ENCODE measurements around the gene SPHK1.

Gene SPHK1

GRCh38 chr17:76391200-76391715, 6.8 kb downstream of the SPHK1 start:
- no peak for TF ChIP-seq CTCF (IDR thresholded peaks at IDR 0.05; ENCODE audit: control insufficient read depth, extremely low read depth, insufficient read depth)
- no peak overlapping the region for H3K4me3 ChIP-seq (ENCODE audit: low read depth, low read length)
- DNase-seq (ENCODE audit: low read depth): no peak

- no peak overlapping the region for H3K4me3 ChIP-seq (ENCODE audit: low read depth, low read length)
- no peak for DNase-seq (ENCODE audit: low read depth)
- no peak for TF ChIP-seq CTCF (IDR thresholded peaks at IDR 0.05; ENCODE audit: control insufficient read depth, extremely low read depth, insufficient read depth)
Observed at GRCh38 chr17:76394166-76394565, 9.8 kb downstream of the SPHK1 start.

- no peak overlapping the region for H3K4me3 ChIP-seq (ENCODE audit: low read depth, low read length)
- no peak for DNase-seq (ENCODE audit: low read depth)
- no peak for TF ChIP-seq CTCF (IDR thresholded peaks at IDR 0.05; ENCODE audit: control insufficient read depth, extremely low read depth, insufficient read depth)
Observed at GRCh38 chr17:76395980-76396379, 11.6 kb downstream of the SPHK1 start.

GRCh38 chr17:76397184-76397583, 12.8 kb downstream of the SPHK1 start:
- H3K4me3 ChIP-seq (ENCODE audit: low read depth, low read length): no peak overlapping the region
- no peak for DNase-seq (ENCODE audit: low read depth)
- TF ChIP-seq CTCF (IDR thresholded peaks at IDR 0.05; ENCODE audit: control insufficient read depth, extremely low read depth, insufficient read depth): no peak

GRCh38 chr17:76397687-76398522, 13.5 kb downstream of the SPHK1 start:
- no peak for DNase-seq (ENCODE audit: low read depth)

GRCh38 chr17:76398523-76399174, 14.2 kb downstream of the SPHK1 start:
- no peak overlapping the region for H3K4me3 ChIP-seq (ENCODE audit: low read depth, low read length)
- TF ChIP-seq CTCF (IDR thresholded peaks at IDR 0.05; ENCODE audit: control insufficient read depth, extremely low read depth, insufficient read depth): no peak
- DNase-seq (ENCODE audit: low read depth): no peak

More at GRCh38 chr17:76397687-76398522, 13.5 kb downstream of the SPHK1 start:
- peak; percentile 89 for TF ChIP-seq CTCF (IDR thresholded peaks at IDR 0.05; ENCODE audit: control insufficient read depth, extremely low read depth, insufficient read depth)
- no peak overlapping the region for H3K4me3 ChIP-seq (ENCODE audit: low read depth, low read length)

Data from LNCaP clone FGC (cell line).